GM06990 (cell line): ENCODE results near the gene LRRC27.

Experiments
- DNase-seq: peaks from one replicate; pipeline ENCODE4 v3.0.0-alpha.2; 2011; ENCODE audit not compliant: insufficient read length; ENCODE audit errors: extremely low read depth
- H3K27me3 ChIP-seq: replicated peaks from 2 replicates; pipeline ENCODE4 v1.6.0; 2011; ENCODE audit warnings: low read length; ENCODE audit not compliant: control insufficient read depth, insufficient read depth
- H3K36me3 ChIP-seq: 2 replicates; pipeline ENCODE4 v1.5.1; 2011; ENCODE audit warnings: low read length; ENCODE audit not compliant: control insufficient read depth, insufficient read depth
- H3K4me3 ChIP-seq: replicated peaks from 2 replicates; pipeline ENCODE4 v1.5.1; 2011; ENCODE audit warnings: low read depth, mild to moderate bottlenecking, control low read depth, low read length
- CTCF ChIP-seq: IDR thresholded peaks from 2 replicates; pipeline ENCODE4 v1.5.1; 2011; ENCODE audit warnings: low read length, control low read depth, mild to moderate bottlenecking, inconsistent platforms; ENCODE audit not compliant: insufficient read depth, poor library complexity, severe bottlenecking

The LRRC27 gene

GRCh38 chr10:132410779-132411532 lies 79.0 kb downstream of the LRRC27 start:
- Histone ChIP-seq H3K4me3 (no peak overlapping the region), H3K27me3 (no peaks in the 10 kb centered on the region; the same call in 1 of the 2 replicates), H3K36me3 (no peaks in the 10 kb centered on the region)
- TF ChIP-seq CTCF, result no peak
- DNase-seq, result no peak

- no peaks in the 10 kb centered on the region; the same call in 1 of the 2 replicates for H3K27me3 ChIP-seq
- H3K4me3 ChIP-seq, result no peak overlapping the region
- DNase-seq, result no peak
- H3K36me3 ChIP-seq, result no peaks in the 10 kb centered on the region
- no peak for TF ChIP-seq CTCF
Measured at GRCh38 chr10:132411561-132412253, 79.7 kb downstream of the LRRC27 start.

- H3K4me3 ChIP-seq, result no peak overlapping the region
- H3K27me3 ChIP-seq, result no peaks in the 10 kb centered on the region; the same call in 1 of the 2 replicates
- H3K36me3 ChIP-seq, result no peaks in the 10 kb centered on the region
- no peak for TF ChIP-seq CTCF
- no peak for DNase-seq
Measured at GRCh38 chr10:132412316-132413192, 80.6 kb downstream of the LRRC27 start.

- Histone ChIP-seq H3K27me3 (no peaks in the 10 kb centered on the region; the same call in 1 of the 2 replicates), H3K36me3 (no peaks in the 10 kb centered on the region), H3K4me3 (no peak overlapping the region)
- DNase-seq, result no peak
- no peak for TF ChIP-seq CTCF
Measured at GRCh38 chr10:132413226-132414205, 81.5 kb downstream of the LRRC27 start.
